NB4 (cell line): ENCODE results near the gene FMN1.

ENCODE experiments used
- POLR2A ChIP-seq: IDR thresholded peaks from 2 replicates; pipeline ENCODE4 v1.6.1; 2011; ENCODE audit warnings: mild to moderate bottlenecking; ENCODE audit not compliant: insufficient read length; ENCODE audit errors: extremely low read depth
- TF ChIP-seq, protein P1 (sequence below): IDR thresholded peaks from one replicate; pipeline ENCODE4 v1.5.1; 2012; ENCODE audit warnings: low read depth, low read length
- TF ChIP-seq, protein P2 (sequence below): IDR thresholded peaks from 2 replicates; pipeline ENCODE4 v1.6.1; 2011; ENCODE audit warnings: low read depth, low read length

DNA sequence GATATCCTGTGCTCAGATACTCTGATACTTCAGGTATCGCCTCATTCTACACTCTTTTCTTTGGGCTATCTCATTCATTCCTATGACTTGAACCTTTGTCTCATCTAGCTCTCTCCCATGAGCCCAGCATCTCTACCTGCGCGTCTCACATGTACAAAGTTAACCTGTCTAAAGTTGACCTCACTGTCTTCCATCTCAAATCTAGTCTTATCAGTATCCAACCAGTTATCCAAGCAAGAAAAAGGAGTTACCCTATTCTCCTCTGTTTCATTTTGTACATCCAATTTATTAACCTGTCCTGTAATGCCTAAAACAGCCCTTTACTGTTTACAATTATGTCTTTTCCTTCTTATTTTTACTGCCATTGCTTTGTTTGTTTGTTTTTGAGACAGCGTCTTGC, 342.5 kb downstream of the FMN1 start:
- TF ChIP-seq, protein P1, sequence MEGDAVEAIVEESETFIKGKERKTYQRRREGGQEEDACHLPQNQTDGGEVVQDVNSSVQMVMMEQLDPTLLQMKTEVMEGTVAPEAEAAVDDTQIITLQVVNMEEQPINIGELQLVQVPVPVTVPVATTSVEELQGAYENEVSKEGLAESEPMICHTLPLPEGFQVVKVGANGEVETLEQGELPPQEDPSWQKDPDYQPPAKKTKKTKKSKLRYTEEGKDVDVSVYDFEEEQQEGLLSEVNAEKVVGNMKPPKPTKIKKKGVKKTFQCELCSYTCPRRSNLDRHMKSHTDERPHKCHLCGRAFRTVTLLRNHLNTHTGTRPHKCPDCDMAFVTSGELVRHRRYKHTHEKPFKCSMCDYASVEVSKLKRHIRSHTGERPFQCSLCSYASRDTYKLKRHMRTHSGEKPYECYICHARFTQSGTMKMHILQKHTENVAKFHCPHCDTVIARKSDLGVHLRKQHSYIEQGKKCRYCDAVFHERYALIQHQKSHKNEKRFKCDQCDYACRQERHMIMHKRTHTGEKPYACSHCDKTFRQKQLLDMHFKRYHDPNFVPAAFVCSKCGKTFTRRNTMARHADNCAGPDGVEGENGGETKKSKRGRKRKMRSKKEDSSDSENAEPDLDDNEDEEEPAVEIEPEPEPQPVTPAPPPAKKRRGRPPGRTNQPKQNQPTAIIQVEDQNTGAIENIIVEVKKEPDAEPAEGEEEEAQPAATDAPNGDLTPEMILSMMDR = no peak
- TF ChIP-seq POLR2A = no peak
- TF ChIP-seq, protein P2, sequence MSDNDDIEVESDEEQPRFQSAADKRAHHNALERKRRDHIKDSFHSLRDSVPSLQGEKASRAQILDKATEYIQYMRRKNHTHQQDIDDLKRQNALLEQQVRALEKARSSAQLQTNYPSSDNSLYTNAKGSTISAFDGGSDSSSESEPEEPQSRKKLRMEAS = no peak
